KG1 (cell line): ENCODE results near the gene FNDC3B.

Experiments used
- DNase-seq: peaks from one replicate; lab custom pipeline; 2025; lab: John Stamatoyannopoulos, UW

FNDC3B gene

GRCh38 chr3:172137287-172138192 is 98.2 kb downstream of the FNDC3B start:
- DNase-seq = no peak

GRCh38 chr3:172138193-172138537 is 98.8 kb downstream of the FNDC3B start:
- no peak for DNase-seq

DNA sequence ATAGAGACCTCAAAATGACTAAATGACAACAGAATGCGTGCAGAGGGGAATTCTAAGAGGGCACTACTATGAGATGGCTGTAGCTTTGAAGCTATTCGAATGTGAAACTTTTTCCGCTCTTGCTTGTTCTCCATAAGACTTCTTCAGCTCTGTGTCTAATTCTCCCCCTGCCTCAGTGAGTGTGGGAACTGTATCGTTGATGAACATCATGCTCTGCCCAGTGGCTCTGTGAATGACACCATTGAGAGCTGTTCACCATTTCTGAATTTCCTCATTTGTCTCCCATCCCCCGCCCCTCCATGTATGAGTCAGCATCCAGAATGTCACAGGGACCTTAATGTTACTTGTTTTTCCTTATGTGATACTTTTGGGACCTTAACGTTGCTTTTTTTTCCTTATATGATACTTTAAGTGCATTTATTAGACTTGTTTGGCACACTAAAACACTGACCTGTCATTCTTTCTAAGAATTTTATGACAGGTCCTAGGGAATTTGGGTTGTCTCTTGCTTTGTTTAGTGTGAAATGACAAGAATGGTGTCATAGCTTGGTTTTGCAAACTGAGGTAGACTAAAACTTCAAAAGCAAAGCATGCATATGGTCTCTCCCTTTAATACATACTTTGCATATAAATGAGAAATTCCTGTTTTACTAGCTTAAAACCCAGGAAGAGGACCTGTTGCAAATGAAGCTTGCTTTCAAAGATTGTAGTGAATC is 99.6 kb downstream of the FNDC3B start:
- no peak for DNase-seq

- no peak for DNase-seq
These were observed 100.3 kb downstream of the FNDC3B start for GRCh38 chr3:172139528-172140276.

GRCh38 chr3:172140499-172141391 is 101.4 kb downstream of the FNDC3B start:
- DNase-seq = no peak

DNA sequence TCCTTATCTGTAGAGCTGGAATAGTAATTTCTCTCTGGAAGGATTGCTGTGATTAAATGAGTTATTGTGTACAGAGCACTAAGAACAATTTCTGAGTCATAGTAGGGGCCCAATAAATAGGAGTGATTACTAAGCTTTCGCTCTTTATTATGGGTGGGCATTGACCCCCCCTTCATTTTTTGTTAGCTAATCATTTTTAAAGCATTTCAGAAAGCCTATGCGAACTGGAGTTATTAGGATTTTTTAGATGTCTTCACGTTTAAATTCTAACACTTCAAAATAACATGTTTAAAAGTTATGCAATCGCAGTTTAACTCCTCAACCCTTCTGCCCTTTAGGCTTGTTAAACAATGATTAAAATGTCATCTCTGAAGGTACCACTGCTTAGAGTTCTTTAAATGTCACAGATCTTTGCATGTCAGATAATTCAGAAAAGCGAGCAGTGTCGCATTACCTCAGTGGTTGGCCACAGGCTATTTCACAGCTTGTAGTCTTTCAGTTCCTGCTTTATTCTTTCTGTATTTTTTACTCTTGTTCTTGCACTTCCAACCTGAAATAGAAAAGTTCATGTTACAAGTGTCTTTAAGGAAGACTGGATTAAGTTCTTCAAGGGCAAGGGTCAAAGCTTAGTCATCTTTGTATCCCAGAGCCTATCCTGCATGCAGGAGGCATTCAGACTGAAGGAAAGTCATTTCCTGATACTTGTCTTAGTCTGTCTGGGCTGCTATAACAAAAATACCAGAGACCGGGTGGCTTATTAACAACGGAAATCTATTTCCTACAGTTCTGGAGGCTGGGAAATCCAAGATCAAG is 102.9 kb downstream of the FNDC3B start:
- DNase-seq = no peak

DNA sequence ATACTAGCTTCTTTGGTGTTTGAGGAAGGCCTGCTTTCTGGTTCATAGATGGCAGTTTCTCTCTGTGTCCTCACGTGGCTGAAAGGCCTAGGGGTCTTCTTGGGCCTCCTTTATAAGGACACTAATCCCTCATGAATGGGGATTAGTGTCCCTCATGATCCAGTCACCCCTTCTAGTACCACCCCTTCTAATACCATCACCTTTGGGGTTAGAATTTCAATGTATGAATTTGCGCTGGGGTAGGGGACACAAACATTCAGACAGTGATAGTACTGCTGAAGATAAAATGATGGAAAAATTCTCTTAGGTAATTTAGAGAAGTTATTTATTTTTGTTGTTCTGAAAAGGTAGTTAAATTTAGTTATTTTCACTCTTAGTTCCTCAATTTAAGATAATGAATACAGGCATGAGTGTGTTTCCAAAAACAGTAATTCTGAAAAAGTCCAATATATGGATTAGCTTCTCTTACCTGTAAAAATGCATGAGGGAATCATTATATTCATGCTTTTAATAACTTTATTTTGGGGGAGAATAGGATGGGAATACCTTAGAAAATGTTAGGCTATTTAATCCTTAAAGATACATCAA is 103.6 kb downstream of the FNDC3B start:
- no peak for DNase-seq

DNA sequence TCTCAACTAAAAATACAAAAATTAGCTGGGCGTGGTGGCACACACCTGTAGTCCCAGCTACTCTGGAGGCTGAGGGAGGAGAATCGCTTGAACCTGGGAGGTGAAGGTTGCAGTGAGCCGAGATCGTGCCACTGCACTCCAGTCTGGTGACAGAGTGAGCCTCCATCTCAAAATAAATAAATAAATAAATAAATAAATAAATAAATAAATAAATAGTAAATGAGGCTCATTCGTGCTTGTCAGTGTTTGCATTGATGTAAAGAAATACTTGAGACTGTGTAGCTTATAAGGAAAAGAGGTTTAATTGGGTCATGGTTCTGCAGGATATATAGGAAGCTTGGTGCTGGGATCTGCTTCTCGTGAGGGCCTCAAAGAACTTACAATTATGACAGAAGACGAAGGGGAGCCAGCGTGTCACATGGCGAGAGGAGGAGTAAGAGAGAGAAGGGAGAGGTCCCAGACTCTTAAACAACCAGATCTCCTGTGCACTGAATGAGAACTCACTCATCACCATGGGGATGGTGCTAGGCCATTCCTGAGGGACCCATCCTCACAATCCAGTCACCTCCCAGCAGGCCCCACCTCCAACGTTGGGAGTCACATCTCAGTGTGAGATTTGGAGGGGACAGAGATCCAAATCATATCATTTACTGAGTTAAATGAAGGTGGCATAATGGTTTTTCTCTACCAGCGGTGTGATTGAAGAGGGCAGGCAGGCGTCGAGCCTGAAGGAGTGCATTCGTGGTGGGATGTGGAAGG is 104.5 kb downstream of the FNDC3B start:
- no peak for DNase-seq

GRCh38 chr3:172144601-172145000 is 105.2 kb downstream of the FNDC3B start:
- no peak for DNase-seq

DNA sequence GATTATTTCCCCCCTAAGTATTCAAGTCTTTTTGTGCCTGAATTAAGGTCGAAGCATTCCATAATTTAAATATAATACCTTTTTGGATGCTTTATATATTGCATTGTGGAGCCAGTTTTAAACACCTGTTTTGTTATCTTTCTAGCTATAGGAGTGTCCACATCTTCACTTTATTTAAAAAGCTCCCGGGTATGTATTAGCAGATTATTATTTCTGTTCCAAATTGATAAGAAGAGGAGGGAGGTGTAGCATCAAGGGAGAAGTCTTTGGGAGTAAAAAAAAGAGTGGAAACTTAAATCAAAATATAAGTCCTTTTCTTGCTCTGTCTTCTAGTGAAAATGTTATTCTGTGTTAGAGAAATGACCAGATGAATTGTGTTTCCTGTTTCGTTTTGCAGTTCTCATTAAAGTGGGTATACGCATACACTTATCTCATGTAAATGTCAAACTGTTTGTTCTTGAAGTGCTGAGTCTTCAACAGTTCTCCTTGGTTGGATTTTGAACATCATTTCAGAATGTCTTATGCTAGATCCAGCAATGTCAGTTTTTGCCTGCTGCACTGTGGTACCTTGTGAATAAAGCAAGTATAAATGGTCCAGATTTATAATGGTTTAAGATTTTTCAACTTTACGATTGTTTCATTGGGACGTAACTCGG is 105.8 kb downstream of the FNDC3B start:
- DNase-seq = no peak

DNA sequence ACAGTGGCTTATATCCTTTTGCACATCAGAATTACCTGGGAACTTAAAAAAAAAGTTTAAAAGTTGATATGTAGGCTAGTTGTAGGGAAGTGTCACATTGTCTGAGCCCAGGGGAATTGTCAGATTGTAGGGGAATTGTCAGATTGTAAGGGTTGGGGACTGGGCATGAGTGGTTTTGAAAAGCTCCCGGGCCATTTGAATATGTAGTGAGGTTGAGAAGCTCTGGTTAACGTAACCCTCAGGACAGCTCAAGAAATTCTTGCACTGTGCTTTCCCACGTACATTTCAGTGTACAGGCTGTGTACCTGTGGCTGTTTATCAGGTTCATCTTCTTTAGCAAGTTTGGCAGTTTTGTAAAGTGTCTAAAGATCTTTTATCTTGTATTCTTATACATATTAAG is 107.0 kb downstream of the FNDC3B start:
- DNase-seq = no peak

DNA sequence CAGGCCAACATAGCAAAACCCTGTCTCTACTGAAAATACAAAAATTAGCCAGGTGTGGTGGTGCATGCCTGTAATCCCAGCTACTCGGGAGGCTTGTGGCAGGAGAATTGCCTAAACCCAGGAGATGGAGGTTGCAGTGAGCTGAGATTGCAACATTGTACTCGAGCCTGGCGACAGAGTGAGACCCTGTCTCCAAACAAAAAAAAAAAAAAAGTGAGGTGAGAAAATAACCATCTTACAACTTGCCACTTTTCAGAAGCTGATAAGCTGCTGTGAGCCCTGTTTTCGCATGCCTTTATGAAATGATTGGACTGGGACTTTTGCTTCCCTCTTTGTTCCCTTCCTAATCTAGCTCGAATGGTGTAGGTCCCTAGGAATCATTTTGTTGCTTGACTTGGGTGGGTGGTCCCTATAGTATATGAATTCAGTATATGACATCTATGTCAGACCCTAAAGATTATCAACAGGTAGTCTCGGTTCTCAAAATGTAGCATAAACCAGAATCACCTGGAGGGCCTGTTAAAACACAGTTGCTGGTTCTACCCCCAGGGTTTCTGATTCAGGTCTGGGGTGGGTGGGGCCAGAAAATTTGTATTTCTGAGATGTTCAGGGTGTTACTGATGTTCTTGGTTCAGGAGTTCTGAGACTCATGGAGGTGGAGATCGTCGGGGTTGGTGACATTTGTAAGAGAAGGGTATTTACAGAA is 107.9 kb downstream of the FNDC3B start:
- DNase-seq = no peak

DNA sequence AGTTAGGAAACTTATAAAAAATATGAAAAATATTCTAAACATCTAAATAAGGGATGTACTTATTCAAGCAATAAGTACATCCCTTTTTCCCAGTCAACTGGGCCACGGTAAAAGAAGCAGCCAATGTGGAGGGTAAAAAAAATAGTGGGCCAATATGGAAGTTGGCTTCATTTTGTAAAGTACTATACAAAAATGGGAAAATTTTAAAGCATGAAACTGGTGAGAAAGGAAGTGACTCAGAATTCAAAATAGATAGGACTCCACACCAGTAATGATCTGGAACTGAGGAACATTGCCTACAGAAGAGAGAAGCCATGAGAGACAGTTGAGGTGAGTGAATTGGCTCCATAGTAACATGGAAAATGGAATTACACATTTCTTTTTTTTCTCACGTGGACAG is 108.9 kb downstream of the FNDC3B start:
- no peak for DNase-seq

DNA sequence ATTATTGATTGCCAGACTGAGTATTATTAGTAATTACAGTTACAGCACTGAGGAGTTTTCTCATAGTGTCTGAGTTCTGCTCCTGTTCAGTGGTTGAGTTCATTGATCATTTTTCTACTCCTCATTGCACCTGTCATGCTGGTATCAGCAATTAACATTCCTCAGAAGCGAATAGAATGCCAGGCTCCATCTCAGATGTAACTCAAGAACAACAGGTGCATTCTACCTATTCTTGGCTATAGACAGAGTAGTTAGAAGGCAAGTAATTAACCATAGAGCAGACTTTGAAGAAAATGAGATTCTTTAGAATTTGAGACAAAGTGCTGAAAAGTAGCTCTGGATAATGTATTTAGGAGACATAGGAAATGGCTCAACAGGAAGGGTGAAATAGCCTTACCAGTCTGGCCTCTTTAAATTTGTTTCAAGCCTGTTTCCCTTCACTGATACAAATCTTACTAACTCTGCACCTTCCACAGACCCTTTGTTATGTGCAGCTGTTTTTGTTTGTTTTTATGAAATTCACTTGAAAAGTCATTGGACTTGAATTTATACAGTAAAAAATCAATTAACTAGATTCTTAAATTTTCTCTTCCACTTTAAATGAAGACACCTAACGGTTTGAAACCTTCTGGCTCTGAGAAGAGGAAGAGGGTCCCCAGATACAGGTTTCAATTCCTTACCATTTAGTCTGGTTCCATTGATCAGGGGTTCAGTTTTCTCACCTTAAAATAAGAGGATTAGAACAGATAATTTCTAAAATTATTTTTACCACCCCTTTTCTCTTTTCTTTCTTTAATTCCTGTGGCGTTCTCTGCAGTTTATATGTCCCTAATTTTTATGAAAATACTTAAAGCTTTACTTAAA is 109.6 kb downstream of the FNDC3B start:
- no peak for DNase-seq

GRCh38 chr3:172150268-172150667 is 110.9 kb downstream of the FNDC3B start:
- no peak for DNase-seq

DNA sequence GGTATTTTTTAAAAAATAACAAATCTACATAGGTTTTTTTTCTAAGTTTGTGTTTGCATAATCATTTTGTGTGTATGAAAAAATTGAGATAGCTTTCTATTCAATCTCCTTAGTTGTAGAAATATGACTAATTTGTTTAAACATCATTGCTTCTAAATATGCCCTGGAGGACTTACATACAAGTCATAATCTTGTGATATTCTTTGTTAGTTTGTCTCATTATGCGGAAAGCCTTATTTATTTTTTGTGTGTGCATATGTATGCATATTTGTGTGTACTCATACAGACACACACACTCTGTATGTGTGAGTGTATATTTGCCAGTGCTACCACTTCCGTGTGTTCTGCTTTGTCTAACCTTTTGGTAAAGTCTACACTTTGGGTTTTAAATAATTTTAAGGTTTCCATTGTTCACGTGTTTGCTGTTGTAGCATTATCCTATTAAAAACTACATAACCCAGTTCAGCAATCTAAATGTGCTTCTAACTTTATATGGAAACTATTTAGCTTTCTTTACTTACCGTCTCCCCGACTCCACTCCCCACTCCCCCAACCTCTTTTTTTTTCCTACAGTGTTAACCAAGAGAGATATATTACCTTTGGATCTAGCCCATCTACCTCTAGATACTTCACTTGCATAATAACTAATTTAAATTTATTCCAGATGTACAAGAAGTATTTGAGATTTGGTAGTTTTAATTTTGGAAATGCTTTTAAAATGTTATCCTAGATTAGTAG is 111.7 kb downstream of the FNDC3B start:
- DNase-seq = no peak
